H1 (cell line): ENCODE results near the gene RTP2.

Source experiments
- BRCA1 ChIP-seq: IDR thresholded peaks from 2 replicates; pipeline ENCODE4 v1.6.1; 2012; ENCODE audit warnings: low read depth, low read length, improper control_type of control experiment
- CBX5 ChIP-seq: fragments of 300-800, 300-1000 bp; sonication (generic); IDR thresholded peaks from 2 replicates; pipeline ENCODE4 v1.7.1; 2016; ENCODE audit warnings: antibody characterized with exemption, low read length, low read depth
- CHD1 ChIP-seq: IDR thresholded peaks from 2 replicates; pipeline ENCODE4 v1.6.1; 2012; ENCODE audit warnings: low read depth, low read length, improper control_type of control experiment
- FOSL1 ChIP-seq: IDR thresholded peaks from 2 replicates; pipeline ENCODE4 v1.6.1; 2011; ENCODE audit warnings: mild to moderate bottlenecking, low read depth, low read length, moderate library complexity; ENCODE audit not compliant: insufficient read depth
- GABPA ChIP-seq: IDR thresholded peaks from 2 replicates; pipeline ENCODE4 v1.6.1; 2011; ENCODE audit warnings: mild to moderate bottlenecking, low read length, moderate library complexity, borderline replicate concordance; ENCODE audit not compliant: insufficient read depth
- KDM1A ChIP-seq: fragments of 200-600, 300-600 bp; sonication (generic); IDR thresholded peaks from 2 replicates; pipeline ENCODE4 v1.7.1; 2016; ENCODE audit warnings: mild to moderate bottlenecking, low read length, borderline replicate concordance
- MAFK ChIP-seq: IDR thresholded peaks from 2 replicates; pipeline ENCODE4 v1.6.1; 2012; ENCODE audit warnings: low read depth, mild to moderate bottlenecking, improper control_type of control experiment, low read length
- POLR2A ChIP-seq, 2 experiments: IDR thresholded peaks; 1 replicate in 1 of 2; 2 replicates in 1 of 2; pipeline ENCODE4 v1.6.1; 2011; ENCODE audit warnings: low read depth in 2 of 2, low read length in 2 of 2, mild to moderate bottlenecking in 2 of 2; ENCODE audit errors: control extremely low read depth in 1 of 2
- POU5F1 ChIP-seq: IDR thresholded peaks from 2 replicates; pipeline ENCODE4 v1.6.1; 2011; ENCODE audit warnings: low read depth, mild to moderate bottlenecking, low read length, moderate library complexity
- SUZ12 ChIP-seq: fragments of 200-600 bp; sonication (generic); IDR thresholded peaks from 2 replicates; pipeline ENCODE4 v1.6.1; 2012; ENCODE audit warnings: mild to moderate bottlenecking, inconsistent platforms, low read length, moderate library complexity, mixed read lengths
- TEAD4 ChIP-seq: IDR thresholded peaks from 2 replicates; pipeline ENCODE4 v1.6.1; 2012; ENCODE audit warnings: low read depth, low read length, inconsistent platforms, mixed read lengths
- TF ChIP-seq, protein P1 (sequence below), 3 experiments: IDR thresholded peaks; 1 replicate in 2 of 3; 2 replicates in 1 of 3; pipeline versions ENCODE4 v1.5.1 to v1.6.1; 2011; ENCODE audit warnings: low read length in 3 of 3, mild to moderate bottlenecking in 3 of 3, inconsistent platforms in 2 of 3, low read depth in 1 of 3, moderate library complexity in 1 of 3; ENCODE audit not compliant: insufficient read depth in 1 of 3; ENCODE audit errors: control extremely low read depth in 1 of 3
- TF ChIP-seq, protein P2 (sequence below): IDR thresholded peaks from 2 replicates; pipeline ENCODE4 v1.6.1; 2012; ENCODE audit warnings: low read length, inconsistent platforms

DNA sequence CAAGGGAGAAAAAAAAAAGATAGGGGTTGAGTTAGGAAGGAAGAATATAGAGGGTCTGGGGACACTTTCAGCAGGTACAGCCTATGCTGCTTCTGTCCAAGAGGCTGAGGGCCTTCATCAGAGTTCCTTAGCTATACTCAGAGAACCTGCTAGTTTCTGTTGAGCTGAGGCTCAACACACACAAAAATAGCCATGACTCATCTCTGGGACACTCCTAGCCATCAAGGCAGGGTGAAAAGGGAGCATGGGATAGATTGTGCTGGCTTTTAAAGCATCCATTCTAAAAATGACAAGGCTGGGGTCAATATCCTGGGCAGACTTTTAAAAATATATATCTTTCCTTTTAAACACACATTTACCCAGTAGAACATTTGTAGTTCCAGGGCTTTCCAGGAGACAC lies 2.8 kb upstream of the RTP2 start:
- no peak for TF ChIP-seq GABPA
- no peak for TF ChIP-seq FOSL1
- TF ChIP-seq TEAD4, result no peak
- TF ChIP-seq, protein P1, sequence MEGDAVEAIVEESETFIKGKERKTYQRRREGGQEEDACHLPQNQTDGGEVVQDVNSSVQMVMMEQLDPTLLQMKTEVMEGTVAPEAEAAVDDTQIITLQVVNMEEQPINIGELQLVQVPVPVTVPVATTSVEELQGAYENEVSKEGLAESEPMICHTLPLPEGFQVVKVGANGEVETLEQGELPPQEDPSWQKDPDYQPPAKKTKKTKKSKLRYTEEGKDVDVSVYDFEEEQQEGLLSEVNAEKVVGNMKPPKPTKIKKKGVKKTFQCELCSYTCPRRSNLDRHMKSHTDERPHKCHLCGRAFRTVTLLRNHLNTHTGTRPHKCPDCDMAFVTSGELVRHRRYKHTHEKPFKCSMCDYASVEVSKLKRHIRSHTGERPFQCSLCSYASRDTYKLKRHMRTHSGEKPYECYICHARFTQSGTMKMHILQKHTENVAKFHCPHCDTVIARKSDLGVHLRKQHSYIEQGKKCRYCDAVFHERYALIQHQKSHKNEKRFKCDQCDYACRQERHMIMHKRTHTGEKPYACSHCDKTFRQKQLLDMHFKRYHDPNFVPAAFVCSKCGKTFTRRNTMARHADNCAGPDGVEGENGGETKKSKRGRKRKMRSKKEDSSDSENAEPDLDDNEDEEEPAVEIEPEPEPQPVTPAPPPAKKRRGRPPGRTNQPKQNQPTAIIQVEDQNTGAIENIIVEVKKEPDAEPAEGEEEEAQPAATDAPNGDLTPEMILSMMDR (IDR thresholded peaks at IDR 0.05; ENCODE audit: control extremely low read depth in 1 of 3, insufficient read depth in 1 of 3, low read depth in 1 of 3, low read length in 3 of 3), result no peak
- no peak for TF ChIP-seq BRCA1
- TF ChIP-seq CBX5, result no peak
- no peak for TF ChIP-seq POLR2A (IDR thresholded peaks at IDR 0.05; ENCODE audit: control extremely low read depth in 1 of 2, low read depth in 2 of 2, low read length in 2 of 2)
- TF ChIP-seq KDM1A, result no peak
- TF ChIP-seq, protein P2, sequence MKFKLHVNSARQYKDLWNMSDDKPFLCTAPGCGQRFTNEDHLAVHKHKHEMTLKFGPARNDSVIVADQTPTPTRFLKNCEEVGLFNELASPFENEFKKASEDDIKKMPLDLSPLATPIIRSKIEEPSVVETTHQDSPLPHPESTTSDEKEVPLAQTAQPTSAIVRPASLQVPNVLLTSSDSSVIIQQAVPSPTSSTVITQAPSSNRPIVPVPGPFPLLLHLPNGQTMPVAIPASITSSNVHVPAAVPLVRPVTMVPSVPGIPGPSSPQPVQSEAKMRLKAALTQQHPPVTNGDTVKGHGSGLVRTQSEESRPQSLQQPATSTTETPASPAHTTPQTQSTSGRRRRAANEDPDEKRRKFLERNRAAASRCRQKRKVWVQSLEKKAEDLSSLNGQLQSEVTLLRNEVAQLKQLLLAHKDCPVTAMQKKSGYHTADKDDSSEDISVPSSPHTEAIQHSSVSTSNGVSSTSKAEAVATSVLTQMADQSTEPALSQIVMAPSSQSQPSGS, result no peak
- TF ChIP-seq MAFK, result no peak
- TF ChIP-seq SUZ12, result no peak
- no peak for TF ChIP-seq CHD1
- no peak for TF ChIP-seq POU5F1
